Nephron progenitor cell (in vitro differentiated cells): ENCODE results near the gene LTB4R2.
A peak's percentile ranks its signal among the peaks of the same experiment; 100 is the strongest.

ENCODE experiments used
- DNase-seq: peaks from one replicate; pipeline ENCODE4 v3.0.0; 2021
- H3K27ac Mint-ChIP-seq: 2 replicates; pipeline ENCODE4 v1.8.0; 2021; ENCODE audit warnings: mild to moderate bottlenecking, moderate library complexity, mixed read lengths
- H3K27me3 Mint-ChIP-seq: 2 replicates; pipeline ENCODE4 v1.8.0; 2021; ENCODE audit warnings: mild to moderate bottlenecking, low read depth, mixed read lengths; ENCODE audit not compliant: poor library complexity
- H3K36me3 Mint-ChIP-seq: 2 replicates; pipeline ENCODE4 v1.8.0; 2021; ENCODE audit warnings: low read depth, mixed read lengths
- H3K4me1 Mint-ChIP-seq: 2 replicates; pipeline ENCODE4 v1.8.0; 2021; ENCODE audit warnings: mixed read lengths
- H3K4me3 Mint-ChIP-seq: 2 replicates; pipeline ENCODE4 v1.8.0; 2021; ENCODE audit warnings: mild to moderate bottlenecking, moderate library complexity, mixed read lengths
- H3K9me3 Mint-ChIP-seq: 2 replicates; pipeline ENCODE4 v1.8.0; 2021; ENCODE audit warnings: mild to moderate bottlenecking, moderate library complexity, mixed read lengths
- TF ChIP-seq, protein P1 (sequence below): fragments of 200-600 bp; sonication (generic); IDR thresholded peaks from 2 replicates; pipeline ENCODE4 v1.5.0; 2021; ENCODE audit warnings: antibody characterized with exemption

The LTB4R2 gene

DNA sequence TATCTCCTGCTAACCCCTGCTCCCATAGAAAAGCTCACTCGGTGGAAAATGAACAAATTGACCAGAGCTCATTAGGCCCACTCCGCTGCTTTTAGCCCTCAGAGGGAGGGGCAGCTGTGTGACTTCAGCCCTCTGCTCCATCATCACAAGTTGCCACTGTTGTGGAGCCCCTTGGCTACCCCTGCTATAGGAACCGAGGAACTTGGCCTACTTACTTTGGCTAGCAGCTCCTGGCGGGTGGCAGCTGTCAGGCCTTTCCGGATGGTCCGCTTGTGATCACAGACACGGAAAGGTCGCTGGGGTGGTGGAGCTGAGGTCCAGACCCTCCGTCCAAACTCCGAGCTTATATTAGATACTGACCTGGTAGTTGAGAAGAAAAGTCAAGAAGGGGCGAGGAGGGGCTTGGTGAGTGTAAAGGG is 2.8 kb upstream of the LTB4R2 start:
- Mint-ChIP-seq H3K36me3 (peaks cover 40% of the 10 kb centered on the region), H3K27ac (peak overlapping the region; percentile 53)
- TF ChIP-seq, protein P1, sequence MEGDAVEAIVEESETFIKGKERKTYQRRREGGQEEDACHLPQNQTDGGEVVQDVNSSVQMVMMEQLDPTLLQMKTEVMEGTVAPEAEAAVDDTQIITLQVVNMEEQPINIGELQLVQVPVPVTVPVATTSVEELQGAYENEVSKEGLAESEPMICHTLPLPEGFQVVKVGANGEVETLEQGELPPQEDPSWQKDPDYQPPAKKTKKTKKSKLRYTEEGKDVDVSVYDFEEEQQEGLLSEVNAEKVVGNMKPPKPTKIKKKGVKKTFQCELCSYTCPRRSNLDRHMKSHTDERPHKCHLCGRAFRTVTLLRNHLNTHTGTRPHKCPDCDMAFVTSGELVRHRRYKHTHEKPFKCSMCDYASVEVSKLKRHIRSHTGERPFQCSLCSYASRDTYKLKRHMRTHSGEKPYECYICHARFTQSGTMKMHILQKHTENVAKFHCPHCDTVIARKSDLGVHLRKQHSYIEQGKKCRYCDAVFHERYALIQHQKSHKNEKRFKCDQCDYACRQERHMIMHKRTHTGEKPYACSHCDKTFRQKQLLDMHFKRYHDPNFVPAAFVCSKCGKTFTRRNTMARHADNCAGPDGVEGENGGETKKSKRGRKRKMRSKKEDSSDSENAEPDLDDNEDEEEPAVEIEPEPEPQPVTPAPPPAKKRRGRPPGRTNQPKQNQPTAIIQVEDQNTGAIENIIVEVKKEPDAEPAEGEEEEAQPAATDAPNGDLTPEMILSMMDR, result no peak

DNA sequence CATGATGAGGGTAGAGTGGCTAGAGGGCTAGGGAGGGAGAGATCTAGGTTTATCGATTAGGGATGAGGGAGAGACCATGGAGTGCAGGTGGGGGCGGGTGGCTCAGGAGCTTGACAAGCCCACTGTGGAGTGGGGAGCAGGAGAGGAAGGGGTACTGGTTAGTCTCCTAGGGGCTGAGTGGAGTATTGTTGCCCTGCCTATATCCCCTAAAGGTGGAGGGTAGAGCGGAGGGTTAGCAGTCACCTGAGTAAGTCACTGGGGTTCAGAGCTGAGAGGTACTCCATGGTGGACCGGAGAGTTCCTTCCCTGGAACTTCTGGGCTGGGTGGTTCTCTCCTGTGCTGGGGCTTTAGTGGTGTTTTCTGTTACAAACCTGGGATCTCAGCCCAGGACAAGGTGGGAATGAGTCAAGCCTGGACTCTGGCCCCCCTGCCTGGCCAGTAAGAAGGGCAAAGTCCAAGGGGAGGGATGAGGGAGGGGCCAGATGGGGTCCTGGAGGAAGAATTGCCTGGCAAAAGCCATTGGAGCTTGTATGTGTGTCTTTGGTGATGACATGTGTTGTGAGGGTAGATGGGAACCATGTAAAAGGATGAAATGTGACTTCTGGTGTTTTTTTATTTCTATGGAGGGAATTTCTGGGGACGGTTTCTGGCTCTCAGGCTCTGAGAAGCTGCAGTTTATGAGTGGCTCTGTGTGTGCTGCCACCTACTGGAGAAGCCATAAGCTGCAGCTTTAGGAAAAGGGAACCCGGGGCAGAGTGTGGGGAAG is 2.2 kb upstream of the LTB4R2 start, which contains the start of gene CIDEB:
Gene CIDEB (minus strand): TSS at position 403 of the 767 bp plus-strand sequence. CDS start 119 bp downstream, at position 284.
- peaks cover 37% of the 10 kb centered on the region for H3K36me3 Mint-ChIP-seq
- H3K9me3 Mint-ChIP-seq, result no peaks in the 10 kb centered on the region
- peak within 1 kb of the TSS; percentile 53 for H3K27ac Mint-ChIP-seq
- H3K4me1 Mint-ChIP-seq, result peaks cover 13% of the 10 kb centered on the region
- DNase-seq, result peak; percentile 74
- TF ChIP-seq, protein P1, result peak; percentile 93
- no peak within 1 kb of the TSS for H3K4me3 Mint-ChIP-seq
- H3K27me3 Mint-ChIP-seq, result no peaks in the 10 kb centered on the region

More for the DNA sequence above, 2.8 kb upstream of the LTB4R2 start:
- Mint-ChIP-seq H3K9me3 (no peaks in the 10 kb centered on the region), H3K4me3 (no peak overlapping the region), H3K27me3 (no peaks in the 10 kb centered on the region), H3K4me1 (peaks cover 7% of the 10 kb centered on the region)
- no peak for DNase-seq

DNA sequence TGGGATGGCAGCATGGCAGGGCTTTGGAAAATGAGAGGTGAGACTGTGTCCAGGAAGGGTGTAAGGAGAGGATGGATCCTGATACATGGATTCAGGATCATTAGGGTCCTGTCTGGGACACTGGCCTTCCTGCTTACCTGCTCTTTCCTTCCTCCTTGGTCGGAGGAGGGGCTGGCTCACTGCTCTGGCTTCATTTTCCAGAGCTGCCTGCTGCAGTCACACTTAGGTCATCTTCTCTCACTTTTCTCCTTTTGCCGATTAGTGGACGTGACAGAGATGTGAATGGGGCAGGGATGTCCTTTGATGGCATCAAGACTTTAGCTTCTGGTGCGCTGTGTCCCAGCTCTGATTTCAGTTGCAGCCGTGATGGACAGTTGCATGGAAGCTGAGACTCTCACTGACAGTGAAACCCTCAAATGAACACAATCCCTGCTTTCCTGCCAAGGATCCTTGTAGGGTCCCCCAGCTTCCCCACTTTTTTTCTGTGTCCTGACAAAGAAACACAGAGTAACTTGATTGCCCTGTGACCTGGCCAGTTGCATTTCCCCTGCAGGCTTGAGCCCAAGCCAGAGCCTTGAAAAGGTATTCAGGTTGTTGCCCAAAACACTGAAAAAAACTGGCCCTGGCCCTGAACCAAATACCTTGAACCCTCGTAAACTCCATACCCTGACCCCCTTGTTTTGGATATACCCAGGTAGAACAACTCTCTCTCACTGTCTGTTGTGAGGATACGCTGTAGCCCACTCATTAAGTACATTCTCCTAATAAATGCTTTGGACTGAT is 1.4 kb upstream of the LTB4R2 start:
- Mint-ChIP-seq H3K27me3 (no peaks in the 10 kb centered on the region), H3K4me1 (peaks cover 17% of the 10 kb centered on the region), H3K36me3 (peaks cover 36% of the 10 kb centered on the region), H3K4me3 (no peak overlapping the region), H3K9me3 (no peaks in the 10 kb centered on the region), H3K27ac (peak overlapping the region; percentile 74)
- TF ChIP-seq, protein P1, result no peak
- no peak for DNase-seq

DNA sequence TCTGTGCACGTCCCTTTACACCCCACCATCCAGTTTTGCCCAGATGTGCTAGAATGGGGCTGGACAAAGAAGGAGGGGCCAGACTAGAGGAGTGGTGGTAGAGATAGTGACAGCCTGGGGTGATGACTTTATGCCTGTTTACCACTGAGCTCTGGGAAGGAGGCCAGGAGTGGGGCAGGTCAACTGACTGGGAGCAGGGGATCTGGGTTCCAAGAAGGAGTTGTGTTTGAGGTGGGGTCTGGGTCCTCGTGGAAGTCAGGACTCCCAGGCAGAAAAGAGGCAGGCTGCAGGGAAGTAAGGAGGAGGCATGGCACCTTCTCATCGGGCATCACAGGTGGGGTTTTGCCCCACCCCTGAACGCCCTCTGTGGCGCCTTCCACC is 315 bp downstream of the LTB4R2 start:
- TF ChIP-seq, protein P1, result no peak
- peaks cover 17% of the 10 kb centered on the region for H3K4me1 Mint-ChIP-seq

DNA sequence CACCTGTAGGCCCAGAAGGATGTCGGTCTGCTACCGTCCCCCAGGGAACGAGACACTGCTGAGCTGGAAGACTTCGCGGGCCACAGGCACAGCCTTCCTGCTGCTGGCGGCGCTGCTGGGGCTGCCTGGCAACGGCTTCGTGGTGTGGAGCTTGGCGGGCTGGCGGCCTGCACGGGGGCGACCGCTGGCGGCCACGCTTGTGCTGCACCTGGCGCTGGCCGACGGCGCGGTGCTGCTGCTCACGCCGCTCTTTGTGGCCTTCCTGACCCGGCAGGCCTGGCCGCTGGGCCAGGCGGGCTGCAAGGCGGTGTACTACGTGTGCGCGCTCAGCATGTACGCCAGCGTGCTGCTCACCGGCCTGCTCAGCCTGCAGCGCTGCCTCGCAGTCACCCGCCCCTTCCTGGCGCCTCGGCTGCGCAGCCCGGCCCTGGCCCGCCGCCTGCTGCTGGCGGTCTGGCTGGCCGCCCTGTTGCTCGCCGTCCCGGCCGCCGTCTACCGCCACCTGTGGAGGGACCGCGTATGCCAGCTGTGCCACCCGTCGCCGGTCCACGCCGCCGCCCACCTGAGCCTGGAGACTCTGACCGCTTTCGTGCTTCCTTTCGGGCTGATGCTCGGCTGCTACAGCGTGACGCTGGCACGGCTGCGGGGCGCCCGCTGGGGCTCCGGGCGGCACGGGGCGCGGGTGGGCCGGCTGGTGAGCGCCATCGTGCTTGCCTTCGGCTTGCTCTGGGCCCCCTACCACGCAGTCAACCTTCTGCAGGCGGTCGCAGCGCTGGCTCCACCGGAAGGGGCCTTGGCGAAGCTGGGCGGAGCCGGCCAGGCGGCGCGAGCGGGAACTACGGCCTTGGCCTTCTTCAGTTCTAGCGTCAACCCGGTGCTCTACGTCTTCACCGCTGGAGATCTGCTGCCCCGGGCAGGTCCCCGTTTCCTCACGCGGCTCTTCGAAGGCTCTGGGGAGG is 985 bp downstream of the LTB4R2 start, which contains the start of gene LTB4R:
Gene LTB4R (plus strand): TSS at position 857 of the 959 bp plus-strand sequence. CDS start 4,150 bp downstream, outside the sequence.
- peaks cover 17% of the 10 kb centered on the region for H3K4me1 Mint-ChIP-seq
- H3K27ac Mint-ChIP-seq, result peak within 1 kb of the TSS; percentile 29
- no peaks in the 10 kb centered on the region for H3K9me3 Mint-ChIP-seq
- H3K4me3 Mint-ChIP-seq, result no peak within 1 kb of the TSS
- TF ChIP-seq, protein P1, result no peak
- DNase-seq, result no peak
- H3K27me3 Mint-ChIP-seq, result peaks cover 12% of the 10 kb centered on the region
- peaks cover 15% of the 10 kb centered on the region for H3K36me3 Mint-ChIP-seq

More for the DNA sequence above, 315 bp downstream of the LTB4R2 start:
- no peak for DNase-seq
- Mint-ChIP-seq H3K4me3 (no peak overlapping the region), H3K27me3 (peaks cover 9% of the 10 kb centered on the region), H3K27ac (peak overlapping the region; percentile 29), H3K36me3 (peaks cover 21% of the 10 kb centered on the region), H3K9me3 (no peaks in the 10 kb centered on the region)
